ENCODE measurements around the gene ITPR2. TPM values are rescaled to one million over a fixed set of nuclear protein-coding genes. Genes with fewer than 3 reads are reported as not detected.

ITPR2 gene
- total and polyA plus RNA-seq, 4 donors, result 11.7 to 93.3 (median 35.4) TPM

- H3K4me1 ChIP-seq (ENCODE audit: control insufficient read depth in 4 of 4, insufficient read depth in 4 of 4, low read length in 3 of 4), result peaks cover 0 to 10% (median 8%) of the 10 kb centered on the region in 4 donors
- WGBS, result 87% methylated on average over 7 of the region's 7 CpGs
- H3K27ac ChIP-seq (ENCODE audit: low read depth in 1 of 2, low read length in 2 of 2), result no peak overlapping the region
- no peak overlapping the region for H3K4me3 ChIP-seq (ENCODE audit: low read depth in 1 of 3, low read length in 3 of 3)
- no peak for DNase-seq (ENCODE audit: low spot score)
- H3K9ac ChIP-seq (ENCODE audit: low read depth in 1 of 2, low read length in 2 of 2), result no peak overlapping the region
- H3K27me3 ChIP-seq (ENCODE audit: control insufficient read depth in 4 of 4, insufficient read depth in 4 of 4, low read length in 3 of 4), result no peaks in the 10 kb centered on the region
- TF ChIP-seq RXRA (IDR thresholded peaks at IDR 0.05), result no peak
- no peak for TF ChIP-seq ZBTB33 (IDR thresholded peaks at IDR 0.05)
- TF ChIP-seq RAD21 (IDR thresholded peaks at IDR 0.05), result no peak
- TF ChIP-seq ATF3 (IDR thresholded peaks at IDR 0.05), result no peak
- TF ChIP-seq YY1 (IDR thresholded peaks at IDR 0.05), result no peak
- TF ChIP-seq GABPA (IDR thresholded peaks at IDR 0.05 in 1 of 2, conservative IDR thresholded peaks at IDR 0.05 in 1 of 2), result no peak
- no peaks in the 10 kb centered on the region for H3K9me3 ChIP-seq (ENCODE audit: control insufficient read depth in 4 of 4, low read length in 3 of 4)
- no peaks in the 10 kb centered on the region for H3K36me3 ChIP-seq (ENCODE audit: control insufficient read depth in 4 of 4, insufficient read depth in 3 of 4, low read depth in 1 of 4, low read length in 3 of 4)
These were observed 41.7 kb upstream of the ITPR2 start for GRCh38 chr12:26874501-26875296.

GRCh38 chr12:26872625-26873024 is 39.6 kb upstream of the ITPR2 start:
- 75% methylated on average over 1 of the region's 1 CpG for WGBS
- Histone ChIP-seq H3K27ac (ENCODE audit: low read depth in 1 of 2, low read length in 2 of 2) (no peak overlapping the region), H3K9me3 (ENCODE audit: control insufficient read depth in 4 of 4, low read length in 3 of 4) (no peaks in the 10 kb centered on the region), H3K27me3 (ENCODE audit: control insufficient read depth in 4 of 4, insufficient read depth in 4 of 4, low read length in 3 of 4) (no peaks in the 10 kb centered on the region), H3K9ac (ENCODE audit: low read depth in 1 of 2, low read length in 2 of 2) (no peak overlapping the region), H3K4me3 (ENCODE audit: low read depth in 1 of 3, low read length in 3 of 3) (no peak overlapping the region), H3K36me3 (ENCODE audit: control insufficient read depth in 4 of 4, insufficient read depth in 3 of 4, low read depth in 1 of 4, low read length in 3 of 4) (no peaks in the 10 kb centered on the region), H3K4me1 (ENCODE audit: control insufficient read depth in 4 of 4, insufficient read depth in 4 of 4, low read length in 3 of 4) (no peaks in the 10 kb centered on the region)
- no peak for DNase-seq (ENCODE audit: low spot score)
- no peak for TF ChIP-seq MAX (IDR thresholded peaks at IDR 0.05)
- TF ChIP-seq CTCF (IDR thresholded peaks at IDR 0.05; ENCODE audit: low read depth, low read length, missing input control), result no peak
- no peak for TF ChIP-seq YY1 (IDR thresholded peaks at IDR 0.05)
- no peak for TF ChIP-seq RXRA (IDR thresholded peaks at IDR 0.05)
- TF ChIP-seq HNF4A (conservative IDR thresholded peaks at IDR 0.05), result no peak
- no peak for TF ChIP-seq ZBTB33 (IDR thresholded peaks at IDR 0.05)
- TF ChIP-seq NR2F2 (IDR thresholded peaks at IDR 0.05), result no peak
- TF ChIP-seq FOXA1 (IDR thresholded peaks at IDR 0.05), result no peak
- TF ChIP-seq JUND (IDR thresholded peaks at IDR 0.05), result no peak
- no peak for TF ChIP-seq FOXA2 (IDR thresholded peaks at IDR 0.05)
- TF ChIP-seq RAD21 (IDR thresholded peaks at IDR 0.05), result no peak
- TF ChIP-seq HNF4G (IDR thresholded peaks at IDR 0.05), result no peak
- no peak for TF ChIP-seq TAF1 (conservative IDR thresholded peaks at IDR 0.05)
- TF ChIP-seq ATF3 (IDR thresholded peaks at IDR 0.05), result no peak
- TF ChIP-seq GABPA (IDR thresholded peaks at IDR 0.05 in 1 of 2, conservative IDR thresholded peaks at IDR 0.05 in 1 of 2), result no peak
- TF ChIP-seq EGR1 (IDR thresholded peaks at IDR 0.05; ENCODE audit: low read depth in 2 of 2), result no peak
- no peak for TF ChIP-seq SP1 (IDR thresholded peaks at IDR 0.05)
